Liver (tissue), 9 donors: ENCODE measurements around the gene FOCAD. TPM values are rescaled to one million over a fixed set of nuclear protein-coding genes. Genes with fewer than 3 reads are reported as not detected.

Source experiments
- DNase-seq: peaks from one replicate; pipeline ENCODE4 v3.0.0-alpha.2; 2017; ENCODE audit warnings: low spot score
- H3K27ac ChIP-seq, 2 donors: one replicate each; pipeline ENCODE4 v1.7.0; 2013; ENCODE audit warnings: inconsistent platforms in 2 of 2, low read length in 2 of 2, control low read depth in 1 of 2, low read depth in 1 of 2, mild to moderate bottlenecking in 1 of 2
- H3K27me3 ChIP-seq, 4 donors: one replicate each; pipeline versions ENCODE4 v1.6.1 to v1.7.0; 2013; ENCODE audit warnings: low read length in 3 of 4, inconsistent platforms in 1 of 4, mild to moderate bottlenecking in 1 of 4, moderate library complexity in 1 of 4; ENCODE audit not compliant: control insufficient read depth in 4 of 4, insufficient read depth in 4 of 4
- H3K36me3 ChIP-seq, 4 donors: one replicate each; pipeline versions ENCODE4 v1.6.1 to v1.7.0; 2013; ENCODE audit warnings: low read length in 3 of 4, mild to moderate bottlenecking in 3 of 4, low read depth in 1 of 4, moderate library complexity in 1 of 4; ENCODE audit not compliant: control insufficient read depth in 4 of 4, insufficient read depth in 3 of 4
- H3K4me1 ChIP-seq, 4 donors: one replicate each; pipeline versions ENCODE4 v1.6.1 to v1.7.0; 2013; ENCODE audit warnings: low read length in 3 of 4, mild to moderate bottlenecking in 3 of 4, moderate library complexity in 1 of 4; ENCODE audit not compliant: control insufficient read depth in 4 of 4, insufficient read depth in 4 of 4
- H3K4me3 ChIP-seq, 3 donors: one replicate each; pipeline versions ENCODE4 v1.6.1 to v1.7.0; 2013; ENCODE audit warnings: low read length in 3 of 3, control low read depth in 1 of 3, low read depth in 1 of 3, mild to moderate bottlenecking in 1 of 3
- H3K9ac ChIP-seq, 2 donors: one replicate each; pipeline ENCODE4 v1.7.0; 2013; ENCODE audit warnings: low read length in 2 of 2, mild to moderate bottlenecking in 2 of 2, moderate library complexity in 2 of 2, control low read depth in 1 of 2, low read depth in 1 of 2
- H3K9me3 ChIP-seq, 4 donors: one replicate each; pipeline versions ENCODE4 v1.6.1 to v1.7.0; 2013; ENCODE audit warnings: low read length in 3 of 4; ENCODE audit not compliant: control insufficient read depth in 4 of 4
- ATF3 ChIP-seq: IDR thresholded peaks from 2 replicates; pipeline ENCODE4 v1.6.1; 2016; ENCODE audit warnings: antibody characterized with exemption
- CTCF ChIP-seq: fragments of 150-350 bp; IDR thresholded peaks from 2 replicates; pipeline ENCODE4 v1.5.1; 2017; ENCODE audit warnings: improper control_type of control experiment, low read depth, low read length; ENCODE audit not compliant: missing input control
- EGR1 ChIP-seq, 2 donors: IDR thresholded peaks; 2 replicates each; pipeline ENCODE4 v1.6.1; 2016 to 2018; ENCODE audit warnings: antibody characterized with exemption in 2 of 2, low read depth in 2 of 2
- FOXA1 ChIP-seq: IDR thresholded peaks from 2 replicates; pipeline ENCODE4 v1.6.1; 2016; ENCODE audit warnings: antibody characterized with exemption
- FOXA2 ChIP-seq: IDR thresholded peaks from 2 replicates; pipeline ENCODE4 v1.6.1; 2016; ENCODE audit warnings: antibody characterized with exemption
- GABPA ChIP-seq, 2 donors: IDR thresholded peaks in 1 of 2; conservative IDR thresholded peaks in 1 of 2; 2 replicates each; pipeline ENCODE4 v1.6.1; 2016; ENCODE audit warnings: antibody characterized with exemption in 2 of 2, mild to moderate bottlenecking in 1 of 2, moderate library complexity in 1 of 2
- HNF4A ChIP-seq, 2 donors: conservative IDR thresholded peaks; 2 replicates each; pipeline ENCODE4 v1.6.1; 2016; ENCODE audit warnings: antibody characterized with exemption in 2 of 2, mild to moderate bottlenecking in 2 of 2
- HNF4G ChIP-seq: IDR thresholded peaks from 2 replicates; pipeline ENCODE4 v1.6.1; 2016; ENCODE audit warnings: antibody characterized with exemption
- JUND ChIP-seq, 2 donors: IDR thresholded peaks; 2 replicates each; pipeline ENCODE4 v1.6.1; 2016; ENCODE audit warnings: antibody characterized with exemption in 2 of 2
- MAX ChIP-seq: IDR thresholded peaks from 2 replicates; pipeline ENCODE4 v1.6.1; 2016; ENCODE audit warnings: antibody characterized with exemption
- NR2F2 ChIP-seq: IDR thresholded peaks from 2 replicates; pipeline ENCODE4 v1.6.1; 2016; ENCODE audit warnings: antibody characterized with exemption
- RAD21 ChIP-seq, 2 donors: IDR thresholded peaks; 2 replicates each; pipeline ENCODE4 v1.6.1; 2016; ENCODE audit warnings: antibody characterized with exemption in 2 of 2, mild to moderate bottlenecking in 2 of 2
- REST ChIP-seq: IDR thresholded peaks from 2 replicates; pipeline ENCODE4 v1.6.1; 2016; ENCODE audit warnings: antibody characterized with exemption, mild to moderate bottlenecking
- RXRA ChIP-seq, 2 donors: IDR thresholded peaks; 2 replicates each; pipeline ENCODE4 v1.6.1; 2017 to 2018; ENCODE audit warnings: antibody characterized with exemption in 2 of 2, mild to moderate bottlenecking in 1 of 2
- SP1 ChIP-seq: IDR thresholded peaks from 2 replicates; pipeline ENCODE4 v1.6.1; 2018; ENCODE audit warnings: antibody characterized with exemption, mild to moderate bottlenecking
- TAF1 ChIP-seq: conservative IDR thresholded peaks from 2 replicates; pipeline ENCODE4 v1.6.1; 2016; ENCODE audit warnings: antibody characterized with exemption, mild to moderate bottlenecking
- YY1 ChIP-seq: IDR thresholded peaks from 2 replicates; pipeline ENCODE4 v1.6.1; 2016; ENCODE audit warnings: antibody characterized with exemption, mild to moderate bottlenecking
- ZBTB33 ChIP-seq: IDR thresholded peaks from 2 replicates; pipeline ENCODE4 v1.6.1; 2016; ENCODE audit warnings: antibody characterized with exemption
- WGBS: extraction: QIAGEN DNeasy Blood & Tissue Kit; methylation state at CpG from one replicate; pipeline ENCODE4 v1.1.7; 2013; 5-methylcytosine and 5-hydroxymethylcytosine counted together
- polyA plus RNA-seq, 2 donors: library from polyadenylated mRNA; stranded (reverse) in 1 of 2; unstranded in 1 of 2; fragments of 200-250 nt in 1 of 2; fragments of >200 nt in 1 of 2; fragmentation: Nextera tagmentation in 1 of 2; extraction: Ambion mirVana in 1 of 2; gene quantifications; one replicate each; pipeline versions ENCODE4 v1.2.1 to v1.2.3, GENCODE V29; 2013 to 2015
- total RNA-seq, 2 donors: library from RNA; depleted of rRNA; stranded (reverse); fragments of >200 nt; gene quantifications; one replicate each; pipeline ENCODE4 v1.2.3, GENCODE V29; 2014
- donor health status: healthy.
- donor health status: healthy.
- donor health status: healthy.
- donor health status: healthy.
- donor health status: healthy.

FOCAD gene
- total and polyA plus RNA-seq, 4 donors: 3.2 to 21.0 (median 10.3) TPM

- Histone ChIP-seq H3K9ac (no peak overlapping the region), H3K27me3 (no peaks in the 10 kb centered on the region), H3K4me1 (no peaks in the 10 kb centered on the region), H3K36me3 (peaks cover 0 to 3% (median 1%) of the 10 kb centered on the region in 4 donors), H3K27ac (no peak overlapping the region), H3K9me3 (no peaks in the 10 kb centered on the region), H3K4me3 (no peak overlapping the region)
- no peak for TF ChIP-seq HNF4A (conservative IDR thresholded peaks at IDR 0.05)
- TF ChIP-seq NR2F2: no peak
- no peak for TF ChIP-seq MAX
- TF ChIP-seq CTCF: no peak
- no peak for TF ChIP-seq TAF1
- TF ChIP-seq REST: no peak
- no peak for TF ChIP-seq EGR1 (IDR thresholded peaks at IDR 0.05; ENCODE audit: low read depth in 2 of 2)
- TF ChIP-seq GABPA (IDR thresholded peaks at IDR 0.05 in 1 of 2, conservative IDR thresholded peaks at IDR 0.05 in 1 of 2): no peak
- no peak for TF ChIP-seq ATF3
- no peak for TF ChIP-seq FOXA1
- TF ChIP-seq SP1: no peak
- no peak for TF ChIP-seq ZBTB33
- no peak for TF ChIP-seq HNF4G
- no peak for TF ChIP-seq RXRA (IDR thresholded peaks at IDR 0.05)
- no peak for TF ChIP-seq FOXA2
- TF ChIP-seq RAD21 (IDR thresholded peaks at IDR 0.05): no peak
- TF ChIP-seq JUND (IDR thresholded peaks at IDR 0.05): no peak
- no peak for TF ChIP-seq YY1
- no peak for DNase-seq
- WGBS: 79% methylated on average over 3 of the region's 3 CpGs
Measured at GRCh38 chr9:20725675-20726074, 41.6 kb downstream of the FOCAD start.

- 82% methylated on average over 2 of the region's 2 CpGs for WGBS
- H3K36me3 ChIP-seq: peaks cover 0 to 3% (median under 1%) of the 10 kb centered on the region in 4 donors
- H3K4me1 ChIP-seq: no peaks in the 10 kb centered on the region
- H3K4me3 ChIP-seq: no peak overlapping the region
- H3K27ac ChIP-seq: no peak overlapping the region
- H3K9ac ChIP-seq: no peak overlapping the region
- H3K27me3 ChIP-seq: no peaks in the 10 kb centered on the region
- TF ChIP-seq TAF1 (no peak), SP1 (no peak), EGR1 (IDR thresholded peaks at IDR 0.05; ENCODE audit: low read depth in 2 of 2) (no peak), RXRA (IDR thresholded peaks at IDR 0.05) (no peak), FOXA1 (no peak), FOXA2 (no peak), GABPA (IDR thresholded peaks at IDR 0.05 in 1 of 2, conservative IDR thresholded peaks at IDR 0.05 in 1 of 2) (no peak), ZBTB33 (no peak), ATF3 (no peak), HNF4G (no peak), JUND (IDR thresholded peaks at IDR 0.05) (no peak), HNF4A (conservative IDR thresholded peaks at IDR 0.05) (no peak), NR2F2 (no peak)
- DNase-seq: no peak
- no peaks in the 10 kb centered on the region for H3K9me3 ChIP-seq
Measured at GRCh38 chr9:20726144-20726543, 42.1 kb downstream of the FOCAD start.
